GM19035 (cell line): Measurements from ENCODE around the gene G3BP2.
"Not testable (repeated sequence)": the region's sequence is repeated elsewhere in the genome, so short reads cannot be mapped to it uniquely, and the experiment has no call there.

Source experiments
- ATAC-seq: cut with Tn5 transposase; IDR thresholded peaks from one replicate; pipeline ENCODE4 v1.9.1; 2021; ENCODE audit not compliant: unreplicated experiment

The G3BP2 gene

GRCh38 chr4:75685546-75686189 is 12.5 kb upstream of the G3BP2 start:
- ATAC-seq, result no peak

GRCh38 chr4:75683482-75684155 is 10.4 kb upstream of the G3BP2 start:
- ATAC-seq, result no peak

- ATAC-seq, result no peak
These were observed 6.8 kb upstream of the G3BP2 start for GRCh38 chr4:75679876-75680575.

GRCh38 chr4:75678965-75679364 is 5.8 kb upstream of the G3BP2 start:
- no peak for ATAC-seq

- ATAC-seq, result no peak
These were observed 5.3 kb upstream of the G3BP2 start for GRCh38 chr4:75678473-75678872.

GRCh38 chr4:75675004-75675531 is 1.9 kb upstream of the G3BP2 start:
- ATAC-seq, result no peak

- no peak for ATAC-seq
These were observed 733 bp upstream of the G3BP2 start for GRCh38 chr4:75673959-75674328.

- peak; percentile 27 for ATAC-seq
These were observed 667 bp downstream of the G3BP2 start for GRCh38 chr4:75672461-75673026.

GRCh38 chr4:75671802-75672421 is 1.3 kb downstream of the G3BP2 start:
- ATAC-seq, result no peak

- no peak for ATAC-seq
These were observed 4.6 kb downstream of the G3BP2 start for GRCh38 chr4:75668596-75668995.

GRCh38 chr4:75667636-75668035 is 5.6 kb downstream of the G3BP2 start:
- not testable (repeated sequence) for ATAC-seq

GRCh38 chr4:75666299-75666698 is 6.9 kb downstream of the G3BP2 start:
- ATAC-seq, result no peak

- ATAC-seq, result not testable (repeated sequence)
These were observed 8.6 kb downstream of the G3BP2 start for GRCh38 chr4:75664604-75665003.

GRCh38 chr4:75662626-75663025 is 10.6 kb downstream of the G3BP2 start:
- ATAC-seq, result no peak

- no peak for ATAC-seq
These were observed 12.7 kb downstream of the G3BP2 start for GRCh38 chr4:75660491-75660890.

GRCh38 chr4:75659512-75660031 is 13.6 kb downstream of the G3BP2 start:
- no peak for ATAC-seq

GRCh38 chr4:75658876-75659275 is 14.3 kb downstream of the G3BP2 start:
- ATAC-seq, result no peak

GRCh38 chr4:75655562-75655961 is 17.6 kb downstream of the G3BP2 start:
- no peak for ATAC-seq

- no peak for ATAC-seq
These were observed 18.3 kb downstream of the G3BP2 start for GRCh38 chr4:75654905-75655304.

GRCh38 chr4:75653845-75654503 is 19.2 kb downstream of the G3BP2 start:
- no peak for ATAC-seq
